Neuronal stem cell (in vitro differentiated cells): ENCODE data around the gene REPIN1.

Experiments used
- DNase-seq: peaks from one replicate; pipeline ENCODE4 v3.0.0-alpha.2; 2013; ENCODE audit warnings: low spot score
- H2AFZ ChIP-seq: one replicate; pipeline ENCODE4 v1.6.1; 2013; ENCODE audit warnings: mild to moderate bottlenecking, low read length, inconsistent platforms
- H2AK5ac ChIP-seq: 2 replicates; pipeline ENCODE4 v1.6.1; 2013; ENCODE audit warnings: low read depth, mild to moderate bottlenecking, inconsistent platforms, low read length, moderate library complexity, mixed read lengths
- H2BK120ac ChIP-seq: 2 replicates; pipeline ENCODE4 v1.6.1; 2013; ENCODE audit warnings: low read depth, mild to moderate bottlenecking, inconsistent platforms, low read length, moderate library complexity, mixed read lengths
- H2BK12ac ChIP-seq: one replicate; pipeline ENCODE4 v1.6.1; 2013; ENCODE audit warnings: low read length, inconsistent platforms
- H2BK15ac ChIP-seq: 2 replicates; pipeline ENCODE4 v1.6.1; 2013; ENCODE audit warnings: mild to moderate bottlenecking, low read length, inconsistent platforms, mixed read lengths
- H2BK5ac ChIP-seq: one replicate; pipeline ENCODE4 v1.6.1; 2013; ENCODE audit warnings: inconsistent platforms, mild to moderate bottlenecking, low read length, moderate library complexity
- H3K14ac ChIP-seq: one replicate; pipeline ENCODE4 v1.6.1; 2013; ENCODE audit warnings: low read length, inconsistent platforms
- H3K18ac ChIP-seq: 2 replicates; pipeline ENCODE4 v1.6.1; 2013; ENCODE audit warnings: low read length, inconsistent platforms
- H3K23ac ChIP-seq: 2 replicates; pipeline ENCODE4 v1.6.1; 2013; ENCODE audit warnings: low read depth, mild to moderate bottlenecking, mixed read lengths, low read length, inconsistent platforms; ENCODE audit not compliant: poor library complexity
- H3K27ac ChIP-seq: replicated peaks from 3 replicates; pipeline ENCODE4 v1.5.1; 2013; ENCODE audit warnings: low read length, inconsistent platforms
- H3K27me3 ChIP-seq, 3 experiments: 2 replicates each; pipeline ENCODE4 v1.6.1; 2013; ENCODE audit warnings: low read length in 3 of 3, mild to moderate bottlenecking in 2 of 3, inconsistent platforms in 1 of 3, low read depth in 1 of 3, mixed read lengths in 1 of 3, moderate library complexity in 1 of 3; ENCODE audit not compliant: control insufficient read depth in 3 of 3, insufficient read depth in 3 of 3
- H3K36me3 ChIP-seq, 2 donors: replicated peaks in 1 of 2; 2 replicates each; pipeline ENCODE4 v1.6.1; 2013; ENCODE audit warnings: low read length in 2 of 2; ENCODE audit not compliant: control insufficient read depth in 2 of 2, insufficient read depth in 2 of 2
- H3K4ac ChIP-seq: 2 replicates; pipeline ENCODE4 v1.6.1; 2013; ENCODE audit warnings: inconsistent platforms, mild to moderate bottlenecking, low read length, moderate library complexity
- H3K4me1 ChIP-seq, 2 donors: 1 replicate in 1 of 2; 2 replicates in 1 of 2; pipeline ENCODE4 v1.6.1; 2013; ENCODE audit warnings: low read length in 2 of 2, low read depth in 1 of 2; ENCODE audit not compliant: control insufficient read depth in 2 of 2, insufficient read depth in 1 of 2
- H3K4me2 ChIP-seq: one replicate; pipeline ENCODE4 v1.6.1; 2013; ENCODE audit warnings: mild to moderate bottlenecking, low read length, inconsistent platforms; ENCODE audit not compliant: insufficient read depth, poor library complexity, severe bottlenecking
- H3K4me3 ChIP-seq, 2 donors: 2 replicates each; pipeline ENCODE4 v1.5.1; 2013; ENCODE audit warnings: low read length in 2 of 2, mild to moderate bottlenecking in 2 of 2, inconsistent platforms in 1 of 2, moderate library complexity in 1 of 2
- H3K79me1 ChIP-seq: one replicate; pipeline ENCODE4 v1.6.1; 2013; ENCODE audit warnings: low read depth, mild to moderate bottlenecking, inconsistent platforms, low read length, moderate library complexity
- H3K9ac ChIP-seq: one replicate; pipeline ENCODE4 v1.6.1; 2013; ENCODE audit warnings: mild to moderate bottlenecking, low read depth, low read length, inconsistent platforms; ENCODE audit not compliant: poor library complexity
- H3K9me3 ChIP-seq, 2 donors: replicated peaks in 1 of 2; 2 replicates each; pipeline versions ENCODE3 to v1.6.1; 2013; ENCODE audit warnings: low read length in 2 of 2, mild to moderate bottlenecking in 2 of 2, inconsistent platforms in 1 of 2, low read depth in 1 of 2, mixed read lengths in 1 of 2, moderate library complexity in 1 of 2; ENCODE audit not compliant: control insufficient read depth in 2 of 2, insufficient read depth in 1 of 2
- H4K8ac ChIP-seq: one replicate; pipeline ENCODE4 v1.6.1; 2013; ENCODE audit warnings: low read depth, mild to moderate bottlenecking, inconsistent platforms, low read length, moderate library complexity
- H4K91ac ChIP-seq: one replicate; pipeline ENCODE4 v1.6.1; 2013; ENCODE audit warnings: low read length, low read depth, mild to moderate bottlenecking, inconsistent platforms; ENCODE audit not compliant: poor library complexity
- WGBS, 2 donors: extraction: QIAGEN DNeasy Blood & Tissue Kit; methylation state at CpG; one replicate each; pipeline ENCODE4 v1.1.7; 2013; ENCODE audit warnings: missing lambda C conversion rate in 2 of 2, mixed read lengths in 1 of 2; ENCODE audit not compliant: insufficient read length in 2 of 2, insufficient replicate concordance in 1 of 2; ENCODE audit errors: extremely low coverage in 2 of 2; 5-methylcytosine and 5-hydroxymethylcytosine counted together

The REPIN1 gene

DNA sequence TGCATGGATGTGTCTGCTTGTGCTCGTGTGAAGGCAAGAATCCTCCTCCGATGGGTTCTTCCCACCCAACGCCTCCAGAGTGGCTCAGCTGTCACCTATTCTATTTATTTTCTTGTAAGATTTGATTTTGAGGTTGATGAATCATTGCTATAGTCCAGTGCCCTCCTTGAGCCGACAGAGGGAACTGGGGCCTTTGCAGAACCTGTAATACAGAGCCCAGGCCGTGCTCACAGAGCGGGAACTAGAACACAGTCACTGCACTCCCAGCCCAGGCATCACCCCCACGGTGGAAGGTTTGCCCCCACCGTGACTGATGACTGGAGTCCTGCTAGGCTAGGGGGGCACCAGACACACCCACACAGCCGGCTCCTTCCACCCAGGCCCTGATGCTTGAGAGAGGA, 29.2 kb upstream of the REPIN1 start:
- Histone ChIP-seq H2AFZ (no peak overlapping the region), H3K27me3 (peaks cover 13 to 49% (median 34%) of the 10 kb centered on the region in 3 experiments), H3K18ac (peak overlapping the region; percentile 50)

DNA sequence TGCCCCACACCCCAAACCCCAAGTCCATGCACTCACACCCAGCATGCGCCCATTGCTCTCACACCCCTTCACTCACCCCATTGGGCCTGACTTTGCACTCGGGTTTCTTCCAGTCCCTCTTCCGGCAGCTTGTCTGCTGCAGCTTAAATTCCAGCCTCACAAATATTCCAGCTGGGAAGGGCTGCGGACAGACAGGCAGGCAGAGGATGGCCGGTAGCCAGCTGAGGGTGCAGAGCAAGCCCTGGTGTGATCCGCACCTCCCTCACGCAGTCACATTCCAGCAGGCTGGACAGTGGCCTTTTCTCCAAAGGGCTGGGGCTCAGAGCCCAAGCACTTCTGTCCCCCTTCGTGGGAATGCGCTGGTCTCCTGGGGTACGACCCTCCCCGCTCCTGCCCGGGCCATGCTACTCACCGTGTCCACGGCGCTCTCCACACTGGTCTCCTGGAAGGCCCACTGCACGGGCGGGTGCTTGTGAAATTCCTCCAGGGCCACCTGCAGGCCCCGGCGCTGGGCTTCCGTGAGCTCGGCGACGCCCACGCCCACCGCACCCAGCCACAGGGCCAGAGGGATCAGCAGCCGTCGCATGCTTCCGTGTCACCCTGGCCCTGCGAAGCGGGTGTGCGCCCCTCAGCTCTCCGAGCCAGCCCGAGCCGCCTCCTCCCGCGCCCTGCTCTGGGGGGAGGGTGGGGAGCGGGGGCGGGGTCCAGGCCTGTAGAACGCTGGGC, 28.4 kb upstream of the REPIN1 start:
- H3K14ac ChIP-seq, result peak overlapping the region; percentile 63

More for the DNA sequence above, 29.2 kb upstream of the REPIN1 start:
- Histone ChIP-seq H3K4ac (no peak overlapping the region), H3K4me3 (no peak overlapping the region), H4K8ac (no peak overlapping the region), H3K79me1 (no peaks in the 10 kb centered on the region), H3K4me2 (no peak overlapping the region), H2AK5ac (peak overlapping the region; percentile 53), H3K36me3 (no peaks in the 10 kb centered on the region), H3K9me3 (peaks cover 3 to 4% of the 10 kb centered on the region in 2 donors), H3K4me1 (peaks cover 10% of the 10 kb centered on the region in 2 donors), H4K91ac (no peak overlapping the region), H3K23ac (peak overlapping the region; percentile 44), H2BK120ac (no peak overlapping the region), H2BK15ac (peak overlapping the region; percentile 30), H2BK12ac (no peak overlapping the region), H2BK5ac (peak overlapping the region; percentile 43), H3K9ac (no peak overlapping the region), H3K14ac (no peak overlapping the region), H3K27ac (no peak overlapping the region)
- no CpG with 5 or more reads among the region's 9 CpGs for WGBS, 2 donors
- DNase-seq, result no peak

DNA sequence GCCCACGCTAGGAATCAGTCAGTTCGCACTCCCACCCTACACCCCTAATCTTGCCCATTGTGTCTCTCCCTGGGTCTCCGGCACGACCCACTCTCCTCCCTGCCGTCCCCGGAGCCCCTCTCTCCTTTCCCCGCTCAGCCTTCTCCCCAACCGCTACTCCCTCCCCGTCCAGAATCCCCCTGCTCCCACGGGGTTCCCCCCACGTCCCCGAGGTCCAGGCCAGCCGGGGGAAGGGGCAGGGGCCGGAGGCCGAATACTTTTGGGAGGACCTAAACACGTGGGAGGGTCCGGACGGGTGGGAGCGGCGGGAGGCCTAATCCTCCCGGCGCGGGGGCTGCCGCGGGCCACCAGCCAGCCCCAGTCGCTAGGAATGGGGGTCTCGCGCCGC, 27.8 kb upstream of the REPIN1 start:
- Histone ChIP-seq H4K91ac (no peak overlapping the region), H2BK120ac (no peak overlapping the region), H2AFZ (peak overlapping the region; percentile 81), H3K4me2 (peak overlapping the region; percentile 75), H3K79me1 (no peaks in the 10 kb centered on the region), H3K4ac (no peak overlapping the region), H3K4me1 (peaks cover 10% of the 10 kb centered on the region in 2 donors), H3K9me3 (peaks cover 3 to 5% of the 10 kb centered on the region in 2 donors), H3K18ac (peak overlapping the region; percentile 89), H2BK12ac (no peak overlapping the region), H3K14ac (no peak overlapping the region), H3K27me3 (peaks cover 13 to 49% (median 34%) of the 10 kb centered on the region in 3 experiments), H4K8ac (no peak overlapping the region), H3K23ac (peak overlapping the region; percentile 61), H3K27ac (no peak overlapping the region), H3K9ac (peak overlapping the region; percentile 30), H3K4me3 (peak overlapping the region; percentile 43 to 70), H2AK5ac (peak overlapping the region; percentile 36), H2BK5ac (no peak overlapping the region), H2BK15ac (peak overlapping the region; percentile 77), H3K36me3 (no peaks in the 10 kb centered on the region)
- DNase-seq, result no peak
- no CpG with 5 or more reads among the region's 29 CpGs for WGBS, 2 donors

More for the DNA sequence above, 28.4 kb upstream of the REPIN1 start:
- Histone ChIP-seq H3K27ac (no peak overlapping the region), H3K23ac (peak overlapping the region; percentile 44), H3K79me1 (no peaks in the 10 kb centered on the region), H2BK15ac (peak overlapping the region; percentile 30), H4K8ac (no peak overlapping the region), H3K4me2 (peak overlapping the region; percentile 75), H3K18ac (peak overlapping the region; percentile 50), H3K4ac (no peak overlapping the region), H2BK120ac (no peak overlapping the region), H2BK5ac (peak overlapping the region; percentile 43), H3K27me3 (peaks cover 13 to 49% (median 34%) of the 10 kb centered on the region in 3 experiments), H2AK5ac (peak overlapping the region; percentile 53), H4K91ac (no peak overlapping the region), H3K9ac (peak overlapping the region; percentile 64), H2BK12ac (no peak overlapping the region), H3K36me3 (no peaks in the 10 kb centered on the region), H3K9me3 (peaks cover 3 to 5% of the 10 kb centered on the region in 2 donors), H2AFZ (no peak overlapping the region), H3K4me3 (peak overlapping the region in 1 of 2 donors; percentile 45), H3K4me1 (peaks cover 10% of the 10 kb centered on the region in 2 donors)
- no peak for DNase-seq
- no CpG with 5 or more reads among the region's 39 CpGs for WGBS, 2 donors
